CD8-positive, alpha-beta memory T cell (primary cell): ENCODE results near the gene SLIT3. TPM values are rescaled to one million over a fixed set of nuclear protein-coding genes. Genes with fewer than 3 reads are reported as not detected.

Source experiments
- CTCF ChIA-PET: fragments of 350-600 bp; sonication (Branson Sonifier 250); formaldehyde crosslinking; loops from one replicate; lab custom pipeline; 2021; ENCODE audit warnings: antibody characterized with exemption; lab: Charles Lee
- POLR2A ChIA-PET: fragments of 350-600 bp; sonication (Branson Sonifier 250); formaldehyde crosslinking; loops from one replicate; lab custom pipeline; 2021; ENCODE audit warnings: antibody characterized with exemption; lab: Charles Lee
- DNase-seq, 5 donors: peaks; one replicate each; pipeline versions ENCODE4 v3.0.0 to v3.0.0-alpha.2; 2020 to 2022; ENCODE audit warnings: mixed read lengths in 1 of 5
- H3K27ac ChIP-seq: one replicate; pipeline ENCODE4 v1.7.0; 2013; ENCODE audit warnings: low read depth, mild to moderate bottlenecking, low read length, moderate library complexity
- H3K27me3 ChIP-seq: 2 replicates; pipeline ENCODE4 v1.7.0; 2013; ENCODE audit warnings: low read length, mild to moderate bottlenecking; ENCODE audit not compliant: insufficient read depth, poor library complexity, severe bottlenecking
- H3K36me3 ChIP-seq: 2 replicates; pipeline ENCODE4 v1.7.0; 2013; ENCODE audit warnings: mild to moderate bottlenecking, low read length, moderate library complexity; ENCODE audit not compliant: insufficient read depth
- H3K4me1 ChIP-seq: 2 replicates; pipeline ENCODE4 v1.7.0; 2013; ENCODE audit warnings: mild to moderate bottlenecking, low read length, moderate library complexity; ENCODE audit not compliant: insufficient read depth
- H3K4me3 ChIP-seq: 2 replicates; pipeline ENCODE4 v1.7.0; 2013; ENCODE audit warnings: mild to moderate bottlenecking, low read length
- H3K9me3 ChIP-seq: 2 replicates; pipeline ENCODE4 v1.7.0; 2013; ENCODE audit warnings: mild to moderate bottlenecking, low read length
- H3K27ac Mint-ChIP-seq, 8 donors: one replicate each; pipeline ENCODE4 v1.8.0; 2020 to 2021; ENCODE audit warnings: mixed read lengths in 8 of 8, mild to moderate bottlenecking in 6 of 8, inconsistent platforms in 3 of 8, moderate library complexity in 3 of 8
- H3K27me3 Mint-ChIP-seq, 2 donors: one replicate each; pipeline ENCODE4 v1.8.0; 2020 to 2021; ENCODE audit warnings: mixed read lengths in 2 of 2, mild to moderate bottlenecking in 1 of 2, moderate library complexity in 1 of 2
- H3K36me3 Mint-ChIP-seq, 3 donors: one replicate each; pipeline ENCODE4 v1.8.0; 2020 to 2021; ENCODE audit warnings: mixed read lengths in 3 of 3, inconsistent platforms in 1 of 3, mild to moderate bottlenecking in 1 of 3
- H3K4me1 Mint-ChIP-seq, 3 donors: one replicate each; pipeline ENCODE4 v1.8.0; 2020 to 2021; ENCODE audit warnings: mixed read lengths in 3 of 3, inconsistent platforms in 1 of 3, mild to moderate bottlenecking in 1 of 3
- H3K4me3 Mint-ChIP-seq, 7 donors: one replicate each; pipeline ENCODE4 v1.8.0; 2020 to 2021; ENCODE audit warnings: mixed read lengths in 7 of 7, mild to moderate bottlenecking in 6 of 7, moderate library complexity in 4 of 7, inconsistent platforms in 2 of 7
- H3K9me3 Mint-ChIP-seq, 5 donors: one replicate each; pipeline ENCODE4 v1.8.0; 2020 to 2022; ENCODE audit warnings: mixed read lengths in 5 of 5, mild to moderate bottlenecking in 3 of 5, moderate library complexity in 2 of 5, inconsistent platforms in 1 of 5
- polyA plus RNA-seq: library from polyadenylated mRNA; unstranded; fragments of 300-500 nt; fragmentation: Illumina TruSeq; gene quantifications from one replicate; pipeline ENCODE4 v1.2.3, GENCODE V29; 2021
- total RNA-seq, 2 experiments: library from RNA; stranded (reverse); gene quantifications; one replicate each; pipeline ENCODE4 v1.2.3, GENCODE V29; 2021

SLIT3 gene
- total and polyA plus RNA-seq, 3 experiments from 2014 or later, result 0.49 to 0.72 TPM; not detected in 1

DNA sequence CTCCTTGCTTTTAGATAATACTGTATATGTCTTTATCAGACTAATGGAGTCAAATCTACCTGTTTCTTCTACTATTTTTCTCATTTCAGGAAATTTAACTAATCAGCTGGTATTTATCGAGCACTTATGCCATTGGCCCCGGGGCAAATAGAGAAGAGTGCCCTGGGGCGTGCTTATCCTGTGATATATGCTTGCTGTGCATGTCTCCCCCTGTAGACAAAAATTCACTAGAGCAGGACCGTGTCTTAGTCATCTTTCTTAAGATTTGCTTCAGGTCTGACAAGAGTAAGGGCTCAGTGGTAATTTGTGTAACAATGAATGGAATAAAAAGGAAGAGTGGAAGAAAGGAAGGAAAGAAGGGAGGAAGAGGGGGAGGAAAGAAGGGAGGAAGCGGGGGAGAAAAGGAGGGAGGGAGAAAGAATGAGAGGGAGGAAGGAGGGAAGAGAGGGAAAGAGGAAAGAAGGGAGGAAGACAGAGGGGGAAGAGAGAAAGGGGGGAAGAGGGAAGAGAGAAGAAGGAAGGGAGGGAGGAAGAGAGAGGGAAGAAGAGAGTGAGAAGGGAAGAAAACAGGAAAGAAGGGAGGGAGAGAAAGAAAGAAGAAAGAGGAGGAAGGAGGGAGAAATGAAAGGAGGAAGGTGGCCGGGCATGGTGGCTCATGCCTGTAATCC lies 426.1 kb downstream of the SLIT3 start:
- Histone ChIP-seq H3K4me3 (no peak overlapping the region), H3K4me1 (no peaks in the 10 kb centered on the region), H3K9me3 (no peaks in the 10 kb centered on the region), H3K27me3 (no peaks in the 10 kb centered on the region), H3K36me3 (no peaks in the 10 kb centered on the region), H3K27ac (no peak overlapping the region)
- no peaks in the 10 kb centered on the region for H3K4me1 Mint-ChIP-seq
- peaks cover 0 to 3% (median 0%) of the 10 kb centered on the region in 5 donors for H3K9me3 Mint-ChIP-seq
- no peak overlapping the region for H3K27ac Mint-ChIP-seq
- ChIA-PET CTCF (no interaction called here), POLR2A (no interaction called here)
- peaks cover 4 to 30% of the 10 kb centered on the region in 2 donors for H3K27me3 Mint-ChIP-seq
- no peak for DNase-seq
- no peak overlapping the region for H3K4me3 Mint-ChIP-seq
- peaks cover 0 to 2% (median 0%) of the 10 kb centered on the region in 3 donors for H3K36me3 Mint-ChIP-seq

DNA sequence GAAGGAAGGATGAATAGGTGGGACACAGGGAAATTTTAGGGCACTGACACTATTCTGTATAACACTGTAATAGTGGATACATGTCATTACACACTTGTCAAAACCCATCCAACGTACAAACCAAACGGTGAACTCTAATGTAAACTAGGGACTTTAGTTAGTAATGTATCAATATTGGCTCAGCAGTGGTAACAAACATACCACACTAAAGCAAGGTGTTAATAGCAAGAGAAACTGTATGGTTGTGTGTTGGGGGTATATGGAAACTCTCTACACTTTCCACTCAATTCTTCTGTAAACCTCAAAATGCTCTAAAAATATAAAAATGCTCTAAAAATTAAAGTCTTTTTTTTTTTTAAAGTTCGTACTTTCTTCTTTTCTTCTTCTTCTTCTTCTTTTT lies 428.7 kb downstream of the SLIT3 start:
- H3K27me3 ChIP-seq, result no peaks in the 10 kb centered on the region
- POLR2A ChIA-PET, result no interaction called here
- peaks cover 0 to 3% (median 0%) of the 10 kb centered on the region in 5 donors for H3K9me3 Mint-ChIP-seq
- peaks cover 2 to 26% of the 10 kb centered on the region in 2 donors for H3K27me3 Mint-ChIP-seq
- H3K4me3 Mint-ChIP-seq, result no peak overlapping the region
- H3K27ac ChIP-seq, result no peak overlapping the region
- H3K36me3 ChIP-seq, result no peaks in the 10 kb centered on the region
- no peak for DNase-seq
- CTCF ChIA-PET, result no interaction called here
- H3K9me3 ChIP-seq, result no peaks in the 10 kb centered on the region
- H3K36me3 Mint-ChIP-seq, result no peaks in the 10 kb centered on the region
- H3K4me1 ChIP-seq, result no peaks in the 10 kb centered on the region
- no peak overlapping the region for H3K27ac Mint-ChIP-seq
- no peak overlapping the region for H3K4me3 ChIP-seq
- no peaks in the 10 kb centered on the region for H3K4me1 Mint-ChIP-seq

DNA sequence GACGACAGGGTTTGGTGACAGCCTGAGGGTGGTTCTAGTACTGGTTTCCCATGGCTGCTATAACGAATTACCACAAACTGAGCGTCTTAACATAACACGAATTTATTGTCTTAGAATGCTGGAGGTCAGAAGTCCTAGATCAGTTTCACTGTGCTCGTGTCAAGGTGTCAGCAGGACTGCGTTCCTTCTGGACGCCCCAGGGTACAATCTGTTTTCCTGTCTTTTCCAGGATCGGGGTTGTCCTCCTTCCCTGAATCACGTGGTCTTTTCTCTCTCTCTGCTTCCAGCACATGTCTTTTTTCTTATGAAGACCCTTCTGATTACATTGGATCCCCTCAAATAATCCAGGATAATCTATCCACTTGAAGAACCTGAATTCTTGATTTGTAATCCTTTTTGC lies 430.0 kb downstream of the SLIT3 start:
- no peaks in the 10 kb centered on the region for H3K36me3 Mint-ChIP-seq
- H3K4me1 ChIP-seq, result no peaks in the 10 kb centered on the region
- H3K4me3 ChIP-seq, result no peak overlapping the region
- H3K4me3 Mint-ChIP-seq, result no peak overlapping the region
- H3K27me3 Mint-ChIP-seq, result peaks cover 2 to 15% of the 10 kb centered on the region in 2 donors
- no peak overlapping the region for H3K27ac ChIP-seq
- no peaks in the 10 kb centered on the region for H3K9me3 ChIP-seq
- no peaks in the 10 kb centered on the region for H3K4me1 Mint-ChIP-seq
- CTCF ChIA-PET, result no interaction called here
- no peaks in the 10 kb centered on the region for H3K27me3 ChIP-seq
- DNase-seq, result no peak
- H3K9me3 Mint-ChIP-seq, result peaks cover 0 to 3% (median 0%) of the 10 kb centered on the region in 5 donors
- no peak overlapping the region for H3K27ac Mint-ChIP-seq
- POLR2A ChIA-PET, result no interaction called here
- no peaks in the 10 kb centered on the region for H3K36me3 ChIP-seq

DNA sequence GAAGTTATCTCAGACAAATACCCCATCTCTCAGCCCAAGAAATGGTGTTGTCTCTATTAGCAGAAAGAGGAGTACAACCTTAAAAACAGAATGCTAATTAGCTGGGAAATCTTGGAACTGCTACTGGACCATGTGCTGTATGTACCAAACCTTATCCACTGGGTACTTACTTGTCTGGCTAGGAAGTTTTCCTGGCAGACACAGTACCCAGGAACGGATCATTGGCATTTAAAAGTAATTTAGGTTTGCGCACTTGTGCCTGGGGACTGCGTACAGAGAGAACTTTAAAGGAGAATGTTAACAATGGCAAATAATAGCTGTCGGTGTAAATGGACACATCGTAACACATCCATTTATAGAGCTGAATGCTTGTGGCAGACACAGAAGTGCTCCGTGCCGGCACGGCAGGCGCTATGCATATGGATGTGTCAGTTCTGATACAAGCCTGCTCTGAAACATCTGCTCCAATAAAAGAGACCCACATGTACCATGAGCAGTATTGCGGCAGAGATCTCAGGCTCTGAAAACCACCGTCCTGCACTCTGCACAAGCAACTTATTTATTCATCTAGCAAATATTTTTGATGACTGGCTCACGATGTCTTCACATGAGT lies 431.2 kb downstream of the SLIT3 start:
- peaks cover 0 to 3% (median 0%) of the 10 kb centered on the region in 5 donors for H3K9me3 Mint-ChIP-seq
- ChIA-PET POLR2A (no interaction called here), CTCF (no interaction called here)
- no peaks in the 10 kb centered on the region for H3K27me3 ChIP-seq
- no peak overlapping the region for H3K27ac Mint-ChIP-seq
- H3K4me3 Mint-ChIP-seq, result no peak overlapping the region
- no peaks in the 10 kb centered on the region for H3K36me3 ChIP-seq
- H3K27ac ChIP-seq, result no peak overlapping the region
- H3K27me3 Mint-ChIP-seq, result peaks cover 0 to 15% of the 10 kb centered on the region in 2 donors
- no peaks in the 10 kb centered on the region for H3K4me1 Mint-ChIP-seq
- H3K36me3 Mint-ChIP-seq, result no peaks in the 10 kb centered on the region
- no peaks in the 10 kb centered on the region for H3K4me1 ChIP-seq
- DNase-seq, result no peak
- no peaks in the 10 kb centered on the region for H3K9me3 ChIP-seq
- no peak overlapping the region for H3K4me3 ChIP-seq

DNA sequence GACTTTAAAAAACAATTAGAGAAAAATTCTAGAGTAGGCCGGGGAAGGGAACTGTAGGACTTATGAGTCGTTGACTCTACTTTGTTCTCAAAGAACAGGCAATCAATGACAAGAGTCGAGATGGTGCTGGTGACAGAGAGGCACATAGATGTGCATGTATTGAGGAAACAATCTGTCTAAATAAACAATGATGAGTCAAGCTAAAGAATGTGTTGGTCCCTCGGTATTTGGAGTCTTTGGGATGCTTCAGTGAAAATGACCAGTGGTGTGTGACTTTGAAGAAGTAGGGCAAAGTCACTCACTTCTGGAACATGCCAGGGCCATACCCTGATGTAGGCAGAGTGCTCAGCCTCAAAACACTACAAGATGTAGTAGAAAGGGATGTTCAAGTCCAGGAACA lies 433.7 kb downstream of the SLIT3 start:
- no peaks in the 10 kb centered on the region for H3K4me1 Mint-ChIP-seq
- no peaks in the 10 kb centered on the region for H3K27me3 ChIP-seq
- ChIA-PET POLR2A (no interaction called here), CTCF (no interaction called here)
- no peaks in the 10 kb centered on the region for H3K9me3 ChIP-seq
- peaks cover 0 to 6% of the 10 kb centered on the region in 2 donors for H3K27me3 Mint-ChIP-seq
- no peak overlapping the region for H3K27ac Mint-ChIP-seq
- H3K9me3 Mint-ChIP-seq, result peaks cover 0 to 3% (median 0%) of the 10 kb centered on the region in 5 donors
- no peak for DNase-seq
- no peaks in the 10 kb centered on the region for H3K36me3 ChIP-seq
- H3K27ac ChIP-seq, result no peak overlapping the region
- H3K4me3 Mint-ChIP-seq, result no peak overlapping the region
- H3K36me3 Mint-ChIP-seq, result no peaks in the 10 kb centered on the region
- H3K4me1 ChIP-seq, result no peaks in the 10 kb centered on the region
- no peak overlapping the region for H3K4me3 ChIP-seq

DNA sequence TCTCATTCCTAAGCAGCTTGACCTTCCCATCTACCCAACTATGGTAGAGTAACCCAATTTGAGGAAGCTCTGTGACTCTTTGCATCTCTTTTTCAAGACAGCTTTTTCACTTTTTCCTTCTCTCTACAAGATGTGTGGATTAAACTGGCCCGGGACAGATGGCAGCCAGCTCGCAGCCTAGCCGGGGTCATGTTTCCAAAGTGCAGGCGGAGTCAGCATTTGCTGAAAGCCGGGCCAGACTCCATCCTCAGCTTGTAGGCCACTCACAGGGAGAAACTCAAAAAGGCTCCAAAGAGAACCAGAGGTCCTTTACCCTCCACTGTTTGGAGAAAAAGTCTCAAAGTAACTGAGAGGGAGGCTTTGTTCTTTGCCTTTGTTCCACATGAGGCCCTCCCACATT lies 435.0 kb downstream of the SLIT3 start:
- DNase-seq, result no peak
- Mint-ChIP-seq H3K36me3 (no peaks in the 10 kb centered on the region), H3K27me3 (peaks cover 0 to under 1% of the 10 kb centered on the region in 2 donors), H3K4me3 (no peak overlapping the region), H3K4me1 (no peaks in the 10 kb centered on the region), H3K9me3 (no peaks in the 10 kb centered on the region), H3K27ac (no peak overlapping the region)
- H3K27ac ChIP-seq, result no peak overlapping the region
- no peak overlapping the region for H3K4me3 ChIP-seq
- no peaks in the 10 kb centered on the region for H3K36me3 ChIP-seq
- H3K4me1 ChIP-seq, result no peaks in the 10 kb centered on the region
- H3K9me3 ChIP-seq, result no peaks in the 10 kb centered on the region
- no peaks in the 10 kb centered on the region for H3K27me3 ChIP-seq
- ChIA-PET CTCF (no interaction called here), POLR2A (no interaction called here)

DNA sequence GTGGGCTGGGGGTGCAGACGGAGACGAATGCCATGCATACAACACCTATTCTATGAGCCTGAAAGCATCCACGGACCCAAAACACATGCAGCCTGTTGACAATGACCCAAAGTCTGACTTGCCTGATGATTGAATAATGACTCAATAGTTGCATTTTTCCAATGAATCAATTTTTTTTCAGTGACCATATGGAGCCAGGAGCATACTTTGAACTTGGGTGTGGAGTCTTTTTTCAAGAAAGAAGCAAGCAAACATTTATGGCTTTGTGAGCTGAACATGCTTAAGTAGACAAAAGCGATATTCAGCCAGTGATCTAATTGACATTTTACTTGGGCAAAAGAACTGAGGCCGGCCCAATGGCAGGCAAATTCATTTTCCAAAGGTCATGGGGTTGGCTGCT lies 437.9 kb downstream of the SLIT3 start:
- Mint-ChIP-seq H3K9me3 (no peaks in the 10 kb centered on the region), H3K27ac (no peak overlapping the region), H3K4me1 (no peaks in the 10 kb centered on the region), H3K36me3 (peaks cover 0 to 3% (median 0%) of the 10 kb centered on the region in 3 donors), H3K27me3 (peaks cover 0 to 7% of the 10 kb centered on the region in 2 donors), H3K4me3 (no peak overlapping the region)
- H3K4me1 ChIP-seq, result no peaks in the 10 kb centered on the region
- CTCF ChIA-PET, result no interaction called here
- POLR2A ChIA-PET, result no interaction called here
- no peak overlapping the region for H3K27ac ChIP-seq
- H3K27me3 ChIP-seq, result no peaks in the 10 kb centered on the region
- no peaks in the 10 kb centered on the region for H3K9me3 ChIP-seq
- no peak overlapping the region for H3K4me3 ChIP-seq
- DNase-seq, result no peak
- H3K36me3 ChIP-seq, result no peaks in the 10 kb centered on the region

DNA sequence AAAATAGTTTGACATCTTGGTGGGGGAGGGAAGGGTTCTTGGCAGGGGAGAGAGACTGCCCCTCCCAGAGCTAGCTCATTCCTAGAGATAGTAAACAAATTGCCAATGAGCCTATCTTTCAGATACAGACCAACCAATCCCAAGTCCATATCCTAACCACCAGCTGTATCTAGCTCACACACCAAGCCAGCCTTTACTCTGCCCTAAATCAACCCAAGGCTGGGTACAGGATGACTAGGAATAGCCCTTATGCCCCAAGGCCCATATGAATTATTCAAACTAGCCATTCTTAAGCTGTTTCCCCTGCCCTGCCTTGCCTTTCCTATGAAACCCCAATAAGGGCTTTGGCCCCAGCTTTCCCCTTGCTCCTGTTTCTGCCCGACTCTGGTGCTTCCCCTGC lies 440.4 kb downstream of the SLIT3 start:
- H3K4me1 Mint-ChIP-seq, result no peaks in the 10 kb centered on the region
- peaks cover 0 to 7% of the 10 kb centered on the region in 2 donors for H3K27me3 Mint-ChIP-seq

More for the DNA sequence above, 440.4 kb downstream of the SLIT3 start:
- Mint-ChIP-seq H3K4me3 (no peak overlapping the region), H3K27ac (no peak overlapping the region), H3K36me3 (peaks cover 0 to 3% (median 0%) of the 10 kb centered on the region in 3 donors), H3K9me3 (no peaks in the 10 kb centered on the region)
- no peak for DNase-seq
- no peaks in the 10 kb centered on the region for H3K9me3 ChIP-seq
- no peak overlapping the region for H3K4me3 ChIP-seq
- no peak overlapping the region for H3K27ac ChIP-seq
- H3K4me1 ChIP-seq, result no peaks in the 10 kb centered on the region
- no peaks in the 10 kb centered on the region for H3K36me3 ChIP-seq
- H3K27me3 ChIP-seq, result no peaks in the 10 kb centered on the region
- ChIA-PET POLR2A (no interaction called here), CTCF (no interaction called here)
